DOHH2 (cell line): Measurements from ENCODE around the gene LRRC75A.

ENCODE experiments used
- H3F3A ChIP-seq: fragments of 200-600 bp; sonication (generic), shearing (Covaris generic); 2 replicates; pipeline ENCODE4 v1.6.0; 2016; ENCODE audit warnings: antibody characterized with exemption, mild to moderate bottlenecking; ENCODE audit not compliant: control insufficient read depth, insufficient read depth
- H3K27ac ChIP-seq: fragments of 200-600 bp; sonication (generic); 2 replicates; pipeline ENCODE4 v1.5.1; 2014; ENCODE audit warnings: low read depth, mild to moderate bottlenecking, low read length, moderate library complexity
- H3K27me3 ChIP-seq: fragments of 200-600 bp; sonication (generic); 2 replicates; pipeline ENCODE4 v1.6.1; 2014; ENCODE audit warnings: mild to moderate bottlenecking, low read length, mixed read lengths; ENCODE audit not compliant: control insufficient read depth
- H3K36me3 ChIP-seq: fragments of 200-600 bp; sonication (generic); 2 replicates; pipeline ENCODE4 v1.6.1; 2014; ENCODE audit warnings: mild to moderate bottlenecking, low read length, moderate library complexity, mixed read lengths; ENCODE audit not compliant: control insufficient read depth
- H3K4me1 ChIP-seq: fragments of 200-600 bp; sonication (generic); 2 replicates; pipeline ENCODE4 v1.6.1; 2014; ENCODE audit warnings: mild to moderate bottlenecking, low read length, mixed read lengths; ENCODE audit not compliant: control insufficient read depth
- H3K4me2 ChIP-seq: fragments of 200-600 bp; sonication (generic); 2 replicates; pipeline ENCODE4 v1.6.0; 2014; ENCODE audit warnings: mild to moderate bottlenecking, low read length, moderate library complexity
- H3K4me3 ChIP-seq: fragments of 200-600 bp; sonication (generic); 2 replicates; pipeline ENCODE4 v1.5.1; 2014; ENCODE audit warnings: mild to moderate bottlenecking, low read length, mixed read lengths
- H3K79me2 ChIP-seq: fragments of 200-600 bp; sonication (generic); 2 replicates; pipeline ENCODE4 v1.6.1; 2014; ENCODE audit warnings: mild to moderate bottlenecking, low read length, mixed read lengths; ENCODE audit not compliant: control insufficient read depth
- H3K9me2 ChIP-seq: fragments of 200-600 bp; sonication (generic); replicated peaks from 2 replicates; pipeline ENCODE4 v1.6.1; 2014; ENCODE audit warnings: mild to moderate bottlenecking, low read length, mixed read lengths; ENCODE audit not compliant: control insufficient read depth
- H3K9me3 ChIP-seq: fragments of 200-600 bp; sonication (generic); 2 replicates; pipeline ENCODE4 v1.6.1; 2014; ENCODE audit warnings: antibody characterized with exemption, low read length, mixed read lengths; ENCODE audit not compliant: control insufficient read depth, insufficient read depth
- H4K20me1 ChIP-seq: fragments of 200-600 bp; sonication (generic); 2 replicates; pipeline ENCODE4 v1.6.0; 2014; ENCODE audit warnings: low read depth, mild to moderate bottlenecking, antibody characterized with exemption, low read length, moderate library complexity; ENCODE audit not compliant: control insufficient read depth, insufficient read depth
- EZH2phosphoT487 ChIP-seq: fragments of 200-600 bp; sonication (generic); IDR thresholded peaks from 2 replicates; pipeline ENCODE4 v1.6.1; 2017; ENCODE audit warnings: borderline replicate concordance, mild to moderate bottlenecking, antibody characterized with exemption, low read length, moderate library complexity, mixed read lengths
- TF ChIP-seq, protein P1 (sequence below): fragments of 200-600 bp; sonication (generic); IDR thresholded peaks from one replicate; pipeline ENCODE4 v1.5.1; 2014; ENCODE audit warnings: antibody characterized with exemption, mild to moderate bottlenecking, low read depth, low read length; ENCODE audit not compliant: poor library complexity, severe bottlenecking

Gene LRRC75A

DNA sequence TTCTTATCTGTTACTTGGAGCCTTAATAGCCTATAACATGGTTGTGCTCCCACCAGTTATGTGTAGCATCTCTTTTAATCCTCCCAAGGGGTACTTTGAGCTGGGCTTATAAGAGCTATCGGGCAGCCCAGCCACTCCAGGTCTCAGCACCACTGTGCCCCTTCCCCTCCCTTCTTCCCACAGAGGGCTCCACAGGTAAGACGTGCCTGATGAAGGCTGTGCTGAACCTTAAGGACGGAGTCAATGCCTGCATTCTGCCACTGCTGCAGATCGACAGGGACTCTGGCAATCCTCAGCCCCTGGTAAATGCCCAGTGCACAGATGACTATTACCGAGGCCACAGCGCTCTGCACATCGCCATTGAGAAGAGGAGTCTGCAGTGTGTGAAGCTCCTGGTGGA lies 69.6 kb downstream of the LRRC75A start:
- Histone ChIP-seq H3K4me2 (no peak overlapping the region), H3K36me3 (no peaks in the 10 kb centered on the region), H4K20me1 (no peaks in the 10 kb centered on the region), H3K79me2 (no peaks in the 10 kb centered on the region), H3K27ac (no peak overlapping the region), H3K9me3 (no peaks in the 10 kb centered on the region), H3K4me1 (peaks cover 9% of the 10 kb centered on the region), H3K4me3 (no peak overlapping the region), H3F3A (no peaks in the 10 kb centered on the region), H3K9me2 (no peaks in the 10 kb centered on the region), H3K27me3 (no peaks in the 10 kb centered on the region)
- no peak for TF ChIP-seq EZH2phosphoT487
- TF ChIP-seq, protein P1, sequence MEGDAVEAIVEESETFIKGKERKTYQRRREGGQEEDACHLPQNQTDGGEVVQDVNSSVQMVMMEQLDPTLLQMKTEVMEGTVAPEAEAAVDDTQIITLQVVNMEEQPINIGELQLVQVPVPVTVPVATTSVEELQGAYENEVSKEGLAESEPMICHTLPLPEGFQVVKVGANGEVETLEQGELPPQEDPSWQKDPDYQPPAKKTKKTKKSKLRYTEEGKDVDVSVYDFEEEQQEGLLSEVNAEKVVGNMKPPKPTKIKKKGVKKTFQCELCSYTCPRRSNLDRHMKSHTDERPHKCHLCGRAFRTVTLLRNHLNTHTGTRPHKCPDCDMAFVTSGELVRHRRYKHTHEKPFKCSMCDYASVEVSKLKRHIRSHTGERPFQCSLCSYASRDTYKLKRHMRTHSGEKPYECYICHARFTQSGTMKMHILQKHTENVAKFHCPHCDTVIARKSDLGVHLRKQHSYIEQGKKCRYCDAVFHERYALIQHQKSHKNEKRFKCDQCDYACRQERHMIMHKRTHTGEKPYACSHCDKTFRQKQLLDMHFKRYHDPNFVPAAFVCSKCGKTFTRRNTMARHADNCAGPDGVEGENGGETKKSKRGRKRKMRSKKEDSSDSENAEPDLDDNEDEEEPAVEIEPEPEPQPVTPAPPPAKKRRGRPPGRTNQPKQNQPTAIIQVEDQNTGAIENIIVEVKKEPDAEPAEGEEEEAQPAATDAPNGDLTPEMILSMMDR: no peak

DNA sequence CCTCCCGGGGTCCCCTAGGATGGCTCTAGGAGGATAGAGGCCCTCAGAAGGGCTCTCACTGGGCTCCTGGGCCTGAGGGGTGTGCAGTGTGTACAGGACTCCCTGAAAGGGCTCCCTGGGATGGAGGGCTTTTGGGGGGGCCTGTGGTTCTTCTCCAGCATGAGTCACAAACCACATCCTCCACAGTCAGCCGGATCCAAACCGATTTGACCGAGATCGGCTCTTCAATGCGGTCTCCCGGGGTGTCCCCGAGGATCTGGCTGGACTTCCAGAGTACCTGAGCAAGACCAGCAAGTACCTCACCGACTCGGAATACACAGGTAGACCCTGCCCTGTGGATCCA lies 72.1 kb downstream of the LRRC75A start:
- Histone ChIP-seq H3K9me2 (no peaks in the 10 kb centered on the region), H3K4me3 (no peak overlapping the region), H3K36me3 (no peaks in the 10 kb centered on the region), H3K27me3 (no peaks in the 10 kb centered on the region), H3K4me2 (no peak overlapping the region), H3F3A (no peaks in the 10 kb centered on the region), H3K27ac (no peak overlapping the region), H4K20me1 (no peaks in the 10 kb centered on the region), H3K9me3 (no peaks in the 10 kb centered on the region), H3K4me1 (peaks cover 28% of the 10 kb centered on the region), H3K79me2 (no peaks in the 10 kb centered on the region)
- TF ChIP-seq, protein P1: no peak
- no peak for TF ChIP-seq EZH2phosphoT487

DNA sequence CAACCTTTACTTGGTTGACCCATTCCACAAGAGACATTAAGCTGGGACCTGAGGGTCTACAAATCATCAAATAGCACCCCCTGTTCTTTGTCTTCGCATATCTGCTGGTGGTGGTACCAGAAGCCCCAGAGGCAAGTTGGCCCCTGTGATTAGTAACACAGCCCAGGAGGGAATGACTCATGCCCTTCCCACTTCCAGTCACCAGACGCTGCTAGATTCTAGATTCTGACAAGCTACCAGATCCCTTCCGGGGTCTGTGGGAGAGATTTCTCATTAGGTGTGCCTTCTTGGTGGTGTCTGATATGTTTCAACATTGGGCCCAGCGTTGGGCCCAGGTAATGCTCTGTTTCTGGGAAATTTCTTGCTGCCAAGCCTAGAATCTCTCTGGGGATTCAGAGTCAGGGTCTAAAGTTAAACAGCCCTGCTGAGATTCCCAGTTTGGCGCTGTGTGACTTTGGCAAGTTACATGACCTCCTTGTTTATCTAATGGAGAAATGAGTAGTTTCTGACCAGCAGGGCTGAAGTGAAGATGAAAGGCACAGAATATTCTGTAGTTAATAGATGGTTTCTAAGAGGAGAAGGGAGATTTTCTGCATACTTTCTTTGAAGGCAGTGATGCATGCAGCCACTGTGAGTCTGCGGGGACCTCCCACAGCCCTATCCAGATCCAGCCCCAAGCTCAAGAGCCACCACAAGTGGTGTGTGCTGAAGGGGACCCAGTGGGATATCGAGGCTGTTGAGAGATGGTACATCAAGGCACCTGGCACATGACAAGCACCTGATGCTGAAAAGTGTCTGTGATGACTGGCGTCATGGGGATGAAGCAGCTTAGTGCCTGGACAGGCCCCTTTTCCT lies 72.7 kb downstream of the LRRC75A start:
- H3K27me3 ChIP-seq: no peaks in the 10 kb centered on the region
- H3K36me3 ChIP-seq: no peaks in the 10 kb centered on the region
- peaks cover 31% of the 10 kb centered on the region for H3K4me1 ChIP-seq
- no peaks in the 10 kb centered on the region for H3K9me2 ChIP-seq
- no peaks in the 10 kb centered on the region for H4K20me1 ChIP-seq
- no peaks in the 10 kb centered on the region for H3K79me2 ChIP-seq
- TF ChIP-seq, protein P1: no peak
- no peak for TF ChIP-seq EZH2phosphoT487
- no peaks in the 10 kb centered on the region for H3F3A ChIP-seq
- H3K9me3 ChIP-seq: no peaks in the 10 kb centered on the region
- no peak overlapping the region for H3K4me2 ChIP-seq
- H3K4me3 ChIP-seq: no peak overlapping the region
- H3K27ac ChIP-seq: no peak overlapping the region
